ENCODE data around the gene IL13RA2.

- TF ChIP-seq POLR2A (IDR thresholded peaks at IDR 0.05), result no peak
- TF ChIP-seq, protein P1, sequence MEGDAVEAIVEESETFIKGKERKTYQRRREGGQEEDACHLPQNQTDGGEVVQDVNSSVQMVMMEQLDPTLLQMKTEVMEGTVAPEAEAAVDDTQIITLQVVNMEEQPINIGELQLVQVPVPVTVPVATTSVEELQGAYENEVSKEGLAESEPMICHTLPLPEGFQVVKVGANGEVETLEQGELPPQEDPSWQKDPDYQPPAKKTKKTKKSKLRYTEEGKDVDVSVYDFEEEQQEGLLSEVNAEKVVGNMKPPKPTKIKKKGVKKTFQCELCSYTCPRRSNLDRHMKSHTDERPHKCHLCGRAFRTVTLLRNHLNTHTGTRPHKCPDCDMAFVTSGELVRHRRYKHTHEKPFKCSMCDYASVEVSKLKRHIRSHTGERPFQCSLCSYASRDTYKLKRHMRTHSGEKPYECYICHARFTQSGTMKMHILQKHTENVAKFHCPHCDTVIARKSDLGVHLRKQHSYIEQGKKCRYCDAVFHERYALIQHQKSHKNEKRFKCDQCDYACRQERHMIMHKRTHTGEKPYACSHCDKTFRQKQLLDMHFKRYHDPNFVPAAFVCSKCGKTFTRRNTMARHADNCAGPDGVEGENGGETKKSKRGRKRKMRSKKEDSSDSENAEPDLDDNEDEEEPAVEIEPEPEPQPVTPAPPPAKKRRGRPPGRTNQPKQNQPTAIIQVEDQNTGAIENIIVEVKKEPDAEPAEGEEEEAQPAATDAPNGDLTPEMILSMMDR (IDR thresholded peaks at IDR 0.05), result no peak
Observed at GRCh38 chrX:114962209-114962608, 55.2 kb downstream of the IL13RA2 start.

All from vagina (tissue), 2 donors.